ENCODE data around the gene PPP1R37. TPM values are rescaled to one million over a fixed set of nuclear protein-coding genes. Genes with fewer than 3 reads are reported as not detected.

PPP1R37 gene
- total RNA-seq, 1 experiment from 2014 or later = 33.6 TPM

- WGBS (ENCODE audit: extremely low coverage, insufficient read length, low lambda C conversion rate) = no CpG with 5 or more reads among the region's 9 CpGs
- no peak overlapping the region; a peak in 2 of 7 replicates for H3K27ac Mint-ChIP-seq
- no peak for DNase-seq
- no peak overlapping the region for H3K56ac ChIP-seq (ENCODE audit: insufficient read length, low read depth, low read length)
- H3K4me2 ChIP-seq (ENCODE audit: insufficient read depth, insufficient read length, low read length) = no peak overlapping the region
- H3K4me3 Mint-ChIP-seq = no peak overlapping the region
- peaks cover 0 to 4% (median 0%) of the 10 kb centered on the region in 3 experiments; a peak in 2 of 7 replicates for H3K36me3 Mint-ChIP-seq (ENCODE audit: insufficient read depth in 1 of 3, low read depth in 3 of 3)
- H2BK15ac ChIP-seq (ENCODE audit: low read depth, low read length) = no peak overlapping the region
- H4K8ac ChIP-seq (replicated peaks; ENCODE audit: insufficient read length, low read depth, low read length) = no peak overlapping the region
- H2BK12ac ChIP-seq (ENCODE audit: insufficient read length, low read depth, low read length) = no peak overlapping the region
- peaks cover 12% of the 10 kb centered on the region; the same call in 1 of the 2 replicates for H3K79me2 ChIP-seq (ENCODE audit: insufficient read depth, low read length)
- H3K9me3 Mint-ChIP-seq = no peaks in the 10 kb centered on the region
- H3T11ph ChIP-seq (ENCODE audit: low read length) = no peak overlapping the region
- no peaks in the 10 kb centered on the region for H3K79me1 ChIP-seq (ENCODE audit: insufficient read depth, low read depth, low read length, poor library complexity, severe bottlenecking)
- no peak for TF ChIP-seq CTCF (conservative IDR thresholded peaks at IDR 0.05)
- no peak overlapping the region for H2AFZ ChIP-seq (ENCODE audit: low read length)
- H3K27me3 ChIP-seq (ENCODE audit: insufficient read depth, low read length) = no peaks in the 10 kb centered on the region
- no peak overlapping the region for H3K18ac ChIP-seq (ENCODE audit: insufficient read length, low read depth, low read length)
- no peaks in the 10 kb centered on the region; the same call in 1 of the 2 replicates for H3K4me1 ChIP-seq (ENCODE audit: insufficient read depth, low read length)
- no peak overlapping the region for H2BK120ac ChIP-seq (ENCODE audit: low read depth, low read length, poor library complexity, severe bottlenecking)
- H3K27me3 Mint-ChIP-seq (ENCODE audit: low read depth) = no peaks in the 10 kb centered on the region
- no peak overlapping the region for H3K27ac ChIP-seq (ENCODE audit: insufficient read length, low read depth, low read length)
- H3K9ac ChIP-seq (ENCODE audit: extremely low read depth, insufficient read length, low read length) = no peak overlapping the region
- peaks cover 12 to 37% of the 10 kb centered on the region in 2 experiments for H3K4me1 Mint-ChIP-seq
- H3K14ac ChIP-seq (ENCODE audit: insufficient read depth, low read length) = no peak overlapping the region
- no peak overlapping the region for H2BK20ac ChIP-seq (ENCODE audit: low read depth, low read length, poor library complexity, severe bottlenecking)
- no peak overlapping the region for H3K4ac ChIP-seq (ENCODE audit: low read depth, low read length)
- no peaks in the 10 kb centered on the region for H3K23me2 ChIP-seq (ENCODE audit: insufficient read length, low read depth, low read length, poor library complexity, severe bottlenecking)
- H2BK5ac ChIP-seq (ENCODE audit: insufficient read length, low read length) = no peak overlapping the region
- H4K20me1 ChIP-seq (ENCODE audit: control insufficient read depth, insufficient read depth, insufficient read length) = peaks cover 8% of the 10 kb centered on the region
- no peak overlapping the region for H2AK5ac ChIP-seq (ENCODE audit: insufficient read length, low read length)
- no peak overlapping the region for H4K5ac ChIP-seq (ENCODE audit: insufficient read length, low read depth, low read length)
- H3K9me3 ChIP-seq (ENCODE audit: control insufficient read depth, low read depth, low read length) = no peaks in the 10 kb centered on the region
- H3K23ac ChIP-seq (ENCODE audit: insufficient read length, low read depth, low read length) = no peak overlapping the region
- no peak overlapping the region for H4K91ac ChIP-seq (ENCODE audit: insufficient read length, low read depth, low read length)
Observed at GRCh38 chr19:45113628-45114027, 20.6 kb downstream of the PPP1R37 start.

Data from H9 (cell line).